Neutrophil (primary cell): ENCODE data around the gene CYLD.
A peak's percentile ranks its signal among the peaks of the same experiment; 100 is the strongest.

Experiments
- H3K27ac ChIP-seq: fragments of 200-600 bp; sonication (generic); 2 replicates; pipeline ENCODE4 v1.5.1; 2016; ENCODE audit warnings: mild to moderate bottlenecking, moderate library complexity
- H3K27me3 ChIP-seq: fragments of 200-600 bp; sonication (generic); 2 replicates; pipeline ENCODE4 v1.6.0; 2016; ENCODE audit warnings: mild to moderate bottlenecking
- H3K36me3 ChIP-seq: fragments of 200-600 bp; sonication (generic); 2 replicates; pipeline ENCODE4 v1.5.1; 2017
- H3K4me1 ChIP-seq, 2 experiments: fragments of 200-600 bp in 1 of 2; sonication (generic) in 1 of 2; 1 replicate in 1 of 2; 2 replicates in 1 of 2; pipeline versions ENCODE4 v1.5.1 to v1.6.1; 2013 to 2016; ENCODE audit warnings: low read depth in 1 of 2, low read length in 1 of 2, mild to moderate bottlenecking in 1 of 2, moderate library complexity in 1 of 2; ENCODE audit not compliant: control insufficient read depth in 1 of 2, insufficient read depth in 1 of 2
- H3K4me3 ChIP-seq, 2 experiments: fragments of 200-600 bp in 1 of 2; sonication (generic) in 1 of 2; 1 replicate in 1 of 2; 2 replicates in 1 of 2; pipeline ENCODE4 v1.5.1; 2013 to 2016; ENCODE audit warnings: low read depth in 1 of 2, low read length in 1 of 2, mild to moderate bottlenecking in 1 of 2, moderate library complexity in 1 of 2
- H3K9me3 ChIP-seq: fragments of 200-600 bp; sonication (generic); 2 replicates; pipeline ENCODE4 v1.5.1; 2016
- TF ChIP-seq, protein P1 (sequence below): fragments of 200-600 bp; sonication (generic); IDR thresholded peaks from 2 replicates; pipeline ENCODE4 v1.5.1; 2016; ENCODE audit warnings: antibody characterized with exemption

Gene CYLD

DNA sequence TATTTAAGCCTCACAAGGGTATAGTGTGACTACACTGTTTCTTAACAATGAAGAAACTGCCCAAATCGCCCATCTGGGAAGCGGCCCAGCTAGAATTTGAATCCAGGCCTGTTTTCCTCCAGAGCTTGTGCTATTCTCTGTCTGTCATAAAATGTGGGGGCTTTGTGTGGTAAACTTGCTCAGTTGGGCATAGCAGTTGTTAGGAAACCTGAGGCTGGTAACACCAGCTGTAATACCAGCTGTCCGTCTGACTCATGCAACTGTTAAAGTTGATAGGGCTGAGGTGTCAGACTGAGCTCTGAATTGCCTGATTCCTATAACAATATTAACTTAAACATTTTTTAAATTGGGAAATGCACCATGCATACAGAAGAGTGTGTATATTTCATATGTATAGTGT, 39.2 kb upstream of the CYLD start:
- H3K4me3 ChIP-seq, result no peak overlapping the region
- TF ChIP-seq, protein P1, sequence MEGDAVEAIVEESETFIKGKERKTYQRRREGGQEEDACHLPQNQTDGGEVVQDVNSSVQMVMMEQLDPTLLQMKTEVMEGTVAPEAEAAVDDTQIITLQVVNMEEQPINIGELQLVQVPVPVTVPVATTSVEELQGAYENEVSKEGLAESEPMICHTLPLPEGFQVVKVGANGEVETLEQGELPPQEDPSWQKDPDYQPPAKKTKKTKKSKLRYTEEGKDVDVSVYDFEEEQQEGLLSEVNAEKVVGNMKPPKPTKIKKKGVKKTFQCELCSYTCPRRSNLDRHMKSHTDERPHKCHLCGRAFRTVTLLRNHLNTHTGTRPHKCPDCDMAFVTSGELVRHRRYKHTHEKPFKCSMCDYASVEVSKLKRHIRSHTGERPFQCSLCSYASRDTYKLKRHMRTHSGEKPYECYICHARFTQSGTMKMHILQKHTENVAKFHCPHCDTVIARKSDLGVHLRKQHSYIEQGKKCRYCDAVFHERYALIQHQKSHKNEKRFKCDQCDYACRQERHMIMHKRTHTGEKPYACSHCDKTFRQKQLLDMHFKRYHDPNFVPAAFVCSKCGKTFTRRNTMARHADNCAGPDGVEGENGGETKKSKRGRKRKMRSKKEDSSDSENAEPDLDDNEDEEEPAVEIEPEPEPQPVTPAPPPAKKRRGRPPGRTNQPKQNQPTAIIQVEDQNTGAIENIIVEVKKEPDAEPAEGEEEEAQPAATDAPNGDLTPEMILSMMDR, result no peak
- peak overlapping the region; percentile 64 for H3K27ac ChIP-seq

GRCh38 chr16:50704245-50704644, 37.6 kb upstream of the CYLD start:
- TF ChIP-seq, protein P1, result no peak
- H3K36me3 ChIP-seq, result peaks cover 28% of the 10 kb centered on the region
- no peaks in the 10 kb centered on the region for H3K27me3 ChIP-seq

More for the DNA sequence above, 39.2 kb upstream of the CYLD start:
- Histone ChIP-seq H3K36me3 (peaks cover 17% of the 10 kb centered on the region), H3K27me3 (no peaks in the 10 kb centered on the region), H3K9me3 (no peaks in the 10 kb centered on the region), H3K4me1 (peaks cover 60 to 71% of the 10 kb centered on the region in 2 experiments)

DNA sequence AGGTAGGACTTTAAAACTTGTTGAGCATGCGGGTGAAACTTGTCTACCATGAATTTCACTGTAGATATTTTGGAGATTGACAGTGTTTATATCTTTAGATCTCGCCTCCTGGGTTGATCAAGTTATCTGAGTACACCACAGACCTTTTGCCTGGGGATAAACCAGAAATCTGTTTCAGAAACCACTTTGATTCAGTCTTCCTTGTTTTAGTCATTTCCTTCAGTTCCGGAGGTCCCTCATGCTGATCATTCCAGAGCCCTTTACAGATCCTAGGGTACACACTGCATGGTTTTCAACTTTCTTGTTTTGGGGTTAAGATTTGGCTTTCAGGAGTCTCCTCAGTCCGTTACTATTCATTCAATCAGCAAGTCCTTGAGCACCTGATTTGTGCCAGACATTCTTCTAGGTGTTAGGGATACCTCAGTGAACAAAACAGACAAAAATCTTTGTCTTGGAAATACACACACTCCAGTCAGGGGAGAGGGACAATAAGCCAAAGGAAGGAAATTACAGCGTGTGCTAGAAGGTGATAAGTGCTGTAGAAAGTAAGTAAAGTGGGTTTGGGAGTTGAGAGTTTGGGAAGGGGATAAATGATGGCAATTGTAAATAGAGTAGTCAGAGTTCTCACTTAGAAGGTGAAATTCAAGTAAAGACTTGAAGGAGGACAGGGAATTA, 36.3 kb upstream of the CYLD start:
- TF ChIP-seq, protein P1, result no peak
- Histone ChIP-seq H3K27me3 (no peaks in the 10 kb centered on the region), H3K9me3 (no peaks in the 10 kb centered on the region), H3K27ac (peak overlapping the region; percentile 24), H3K36me3 (peaks cover 28% of the 10 kb centered on the region), H3K4me1 (peaks cover 61 to 71% of the 10 kb centered on the region in 2 experiments), H3K4me3 (no peak overlapping the region)

More at GRCh38 chr16:50704245-50704644, 37.6 kb upstream of the CYLD start:
- Histone ChIP-seq H3K27ac (peak overlapping the region; percentile 47), H3K4me3 (no peak overlapping the region), H3K9me3 (no peaks in the 10 kb centered on the region), H3K4me1 (peaks cover 60 to 71% of the 10 kb centered on the region in 2 experiments)

DNA sequence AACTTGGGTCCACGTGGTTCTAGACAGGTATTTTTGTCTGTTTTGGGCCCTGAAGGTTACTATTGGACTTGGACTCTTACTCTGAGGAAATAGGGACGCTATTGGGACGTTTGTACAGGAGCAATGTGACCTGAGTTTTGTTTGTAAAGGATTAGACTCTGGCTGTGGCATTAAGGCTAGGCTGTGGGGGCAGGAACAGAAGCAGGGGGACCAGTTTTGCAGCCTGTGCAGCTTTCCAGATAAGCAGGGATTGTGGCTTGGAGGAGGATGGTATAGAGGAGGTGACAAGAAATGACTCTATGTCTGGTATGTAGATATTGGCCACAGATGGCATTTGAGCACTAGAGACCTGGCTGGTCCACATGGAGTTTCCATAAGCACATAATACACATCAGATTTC, 35.6 kb upstream of the CYLD start:
- H3K36me3 ChIP-seq, result peaks cover 28% of the 10 kb centered on the region
- peaks cover 68 to 74% of the 10 kb centered on the region in 2 experiments for H3K4me1 ChIP-seq
- H3K9me3 ChIP-seq, result no peaks in the 10 kb centered on the region
- peak overlapping the region; percentile 24 for H3K27ac ChIP-seq
- TF ChIP-seq, protein P1, result no peak
- H3K4me3 ChIP-seq, result no peak overlapping the region
- no peaks in the 10 kb centered on the region for H3K27me3 ChIP-seq

GRCh38 chr16:50708373-50709060, 33.4 kb upstream of the CYLD start:
- TF ChIP-seq, protein P1, result no peak
- Histone ChIP-seq H3K4me1 (peaks cover 74 to 75% of the 10 kb centered on the region in 2 experiments), H3K36me3 (peaks cover 42% of the 10 kb centered on the region), H3K27me3 (no peaks in the 10 kb centered on the region), H3K27ac (peak overlapping the region; percentile 92), H3K4me3 (peak overlapping the region; percentile 31 to 52), H3K9me3 (no peaks in the 10 kb centered on the region)
